DMS53 treated with DMSO at 0.1 percent for 48 hours (cell line): ENCODE data around the gene DIP2B.
"Not testable (repeated sequence)": the region's sequence is repeated elsewhere in the genome, so short reads cannot be mapped to it uniquely, and the experiment has no call there.

Experiments used
- DNase-seq: peaks from one replicate; lab custom pipeline; 2025; ENCODE audit not compliant: unreplicated experiment; lab: John Stamatoyannopoulos, UW

Gene DIP2B

GRCh38 chr12:50520416-50521207 is 15.8 kb downstream of the DIP2B start:
- DNase-seq, result no peak

- not testable (repeated sequence) for DNase-seq
Observed at GRCh38 chr12:50521781-50522180, 17.0 kb downstream of the DIP2B start.

GRCh38 chr12:50523772-50524171 is 19.0 kb downstream of the DIP2B start:
- DNase-seq, result no peak

GRCh38 chr12:50524621-50525020 is 19.8 kb downstream of the DIP2B start:
- DNase-seq, result no peak

GRCh38 chr12:50525422-50525821 is 20.6 kb downstream of the DIP2B start:
- no peak for DNase-seq

- no peak for DNase-seq
Observed at GRCh38 chr12:50527359-50527726, 22.6 kb downstream of the DIP2B start.

- no peak for DNase-seq
Observed at GRCh38 chr12:50528800-50529199, 24.0 kb downstream of the DIP2B start.

- no peak for DNase-seq
Observed at GRCh38 chr12:50529345-50529744, 24.6 kb downstream of the DIP2B start.

- DNase-seq, result no peak
Observed at GRCh38 chr12:50530532-50530931, 25.7 kb downstream of the DIP2B start.

- no peak for DNase-seq
Observed at GRCh38 chr12:50533203-50533584, 28.4 kb downstream of the DIP2B start.

- no peak for DNase-seq
Observed at GRCh38 chr12:50533971-50534370, 29.2 kb downstream of the DIP2B start.

- no peak for DNase-seq
Observed at GRCh38 chr12:50536831-50537537, 32.2 kb downstream of the DIP2B start.

- no peak for DNase-seq
Observed at GRCh38 chr12:50537538-50537919, 32.7 kb downstream of the DIP2B start.

GRCh38 chr12:50538182-50538581 is 33.4 kb downstream of the DIP2B start:
- no peak for DNase-seq

GRCh38 chr12:50541139-50541538 is 36.4 kb downstream of the DIP2B start:
- no peak for DNase-seq

GRCh38 chr12:50542448-50542847 is 37.7 kb downstream of the DIP2B start:
- no peak for DNase-seq

GRCh38 chr12:50543188-50543587 is 38.4 kb downstream of the DIP2B start:
- not testable (repeated sequence) for DNase-seq

- no peak for DNase-seq
Observed at GRCh38 chr12:50545213-50545612, 40.4 kb downstream of the DIP2B start.

- no peak for DNase-seq
Observed at GRCh38 chr12:50545786-50546185, 41.0 kb downstream of the DIP2B start.

GRCh38 chr12:50546441-50547318 is 41.9 kb downstream of the DIP2B start:
- no peak for DNase-seq

GRCh38 chr12:50547742-50548141 is 43.0 kb downstream of the DIP2B start:
- DNase-seq, result no peak

GRCh38 chr12:50549885-50550284 is 45.1 kb downstream of the DIP2B start:
- no peak for DNase-seq
